A673 (cell line): Measurements from ENCODE around the gene PSG1.
"Not testable (repeated sequence)": the region's sequence is repeated elsewhere in the genome, so short reads cannot be mapped to it uniquely, and the experiment has no call there.

Experiments used
- CTCF ChIP-seq: fragments of 300-800, 200-600 bp; sonication (generic); conservative IDR thresholded peaks from 2 replicates; pipeline ENCODE4 v1.5.1; 2017; ENCODE audit warnings: low read depth, mild to moderate bottlenecking, antibody characterized with exemption, low read length, moderate library complexity, mixed read lengths
- EZH2 ChIP-seq: fragments of 200-600 bp; sonication (generic); IDR thresholded peaks from 2 replicates; pipeline ENCODE4 v1.6.1; 2017; ENCODE audit warnings: borderline replicate concordance, low read depth, mild to moderate bottlenecking, mixed read lengths, antibody characterized with exemption, low read length; ENCODE audit not compliant: poor library complexity, severe bottlenecking

GRCh38 chr19:42832746-42833442, 46.6 kb downstream of the PSG1 start:
- TF ChIP-seq CTCF, EZH2: not testable (repeated sequence)
